Muscle of leg (tissue), 11 donors: ENCODE data around the gene ANXA10. TPM values are rescaled to one million over a fixed set of nuclear protein-coding genes. Genes with fewer than 3 reads are reported as not detected.
"Not testable (repeated sequence)": the region's sequence is repeated elsewhere in the genome, so short reads cannot be mapped to it uniquely, and the experiment has no call there.

Source experiments
- DNase-seq: peaks from one replicate; pipeline ENCODE4 v3.0.0; 2013
- H3K27ac ChIP-seq: one replicate; pipeline ENCODE4 v1.5.1; 2013; ENCODE audit warnings: mild to moderate bottlenecking, low read length, control low read depth
- H3K27me3 ChIP-seq: one replicate; pipeline ENCODE4 v1.6.1; 2013; ENCODE audit warnings: low read length; ENCODE audit not compliant: control insufficient read depth, insufficient read depth
- H3K36me3 ChIP-seq: one replicate; pipeline ENCODE4 v1.6.1; 2013; ENCODE audit warnings: low read length; ENCODE audit not compliant: control insufficient read depth, insufficient read depth
- H3K4me1 ChIP-seq: one replicate; pipeline ENCODE4 v1.6.1; 2013; ENCODE audit warnings: low read length; ENCODE audit not compliant: control insufficient read depth, insufficient read depth
- H3K4me3 ChIP-seq: one replicate; pipeline ENCODE4 v1.5.1; 2013; ENCODE audit warnings: low read length, control low read depth
- H3K9me3 ChIP-seq: replicated peaks from 2 replicates; pipeline ENCODE4 v1.6.1; 2013; ENCODE audit warnings: low read depth, low read length; ENCODE audit not compliant: control insufficient read depth
- WGBS: methylation state at CpG from one replicate; pipeline ENCODE4 v1.1.5; 2013; ENCODE audit warnings: missing lambda C conversion rate; ENCODE audit not compliant: insufficient coverage; 5-methylcytosine and 5-hydroxymethylcytosine counted together
- polyA plus RNA-seq, 8 donors: library from polyadenylated mRNA; unstranded; fragments of 120-200 nt; gene quantifications; one replicate each; pipeline versions ENCODE4 v1.2.1 to v1.2.3, GENCODE V29; 2013; ENCODE audit warnings: inconsistent platforms in 1 of 8, low replicate concordance in 1 of 8; ENCODE audit not compliant: insufficient read length in 8 of 8, insufficient read depth in 1 of 8
- total RNA-seq: library from RNA; stranded (reverse); fragments of 120-200 nt; gene quantifications from one replicate; pipeline ENCODE4 v1.2.4, GENCODE V29; 2013

ANXA10 gene
- total and polyA plus RNA-seq, 9 donors, result 0.17 to 0.60 TPM; not detected in 7

DNA sequence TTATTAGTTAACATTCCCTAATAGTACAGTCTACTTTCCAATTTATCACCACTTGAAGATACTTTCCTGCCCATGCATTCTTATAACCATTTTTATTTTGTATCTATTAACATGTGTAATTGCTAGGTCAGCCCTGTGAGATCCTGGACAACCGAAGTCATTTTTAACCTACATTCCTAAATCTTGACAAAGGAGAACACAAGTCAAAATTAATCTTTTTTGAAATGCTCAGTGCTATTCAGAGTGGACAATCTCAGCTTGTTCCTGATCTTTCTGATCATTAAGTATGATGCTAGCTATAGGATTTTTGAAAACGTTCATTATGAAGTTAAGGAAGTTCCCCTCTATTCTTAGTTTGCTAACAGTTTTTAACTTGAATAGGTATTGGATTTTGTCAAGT lies 37.5 kb downstream of the ANXA10 start:
- H3K27me3 ChIP-seq, result no peaks in the 10 kb centered on the region
- no peak overlapping the region for H3K4me3 ChIP-seq
- no peaks in the 10 kb centered on the region for H3K9me3 ChIP-seq
- H3K27ac ChIP-seq, result no peak overlapping the region
- H3K4me1 ChIP-seq, result no peaks in the 10 kb centered on the region
- no CpG with 5 or more reads among the region's 2 CpGs for WGBS
- no peak for DNase-seq
- H3K36me3 ChIP-seq, result no peaks in the 10 kb centered on the region

DNA sequence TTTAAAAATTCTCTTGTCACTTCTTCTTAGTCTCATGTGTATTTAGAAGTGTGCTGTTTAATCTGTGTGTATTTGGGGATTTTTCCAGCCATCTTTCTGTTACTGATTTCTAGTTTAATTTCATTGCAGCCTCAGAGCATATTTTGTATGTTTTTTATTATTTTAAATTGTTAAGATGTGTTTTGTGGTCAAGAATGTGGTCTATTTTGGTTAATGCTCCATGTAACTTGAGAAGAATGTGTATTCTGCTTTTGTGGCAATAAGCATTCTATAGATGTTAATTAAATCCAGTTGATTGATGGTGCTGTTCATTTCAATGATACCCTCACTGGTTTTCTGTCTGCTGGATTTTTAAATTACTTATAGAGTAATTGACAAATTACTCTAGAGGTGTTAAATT lies 38.9 kb downstream of the ANXA10 start:
- H3K27ac ChIP-seq, result no peak overlapping the region
- H3K27me3 ChIP-seq, result no peaks in the 10 kb centered on the region
- no peaks in the 10 kb centered on the region for H3K9me3 ChIP-seq
- no peaks in the 10 kb centered on the region for H3K4me1 ChIP-seq
- DNase-seq, result no peak
- no peak overlapping the region for H3K4me3 ChIP-seq
- no peaks in the 10 kb centered on the region for H3K36me3 ChIP-seq

DNA sequence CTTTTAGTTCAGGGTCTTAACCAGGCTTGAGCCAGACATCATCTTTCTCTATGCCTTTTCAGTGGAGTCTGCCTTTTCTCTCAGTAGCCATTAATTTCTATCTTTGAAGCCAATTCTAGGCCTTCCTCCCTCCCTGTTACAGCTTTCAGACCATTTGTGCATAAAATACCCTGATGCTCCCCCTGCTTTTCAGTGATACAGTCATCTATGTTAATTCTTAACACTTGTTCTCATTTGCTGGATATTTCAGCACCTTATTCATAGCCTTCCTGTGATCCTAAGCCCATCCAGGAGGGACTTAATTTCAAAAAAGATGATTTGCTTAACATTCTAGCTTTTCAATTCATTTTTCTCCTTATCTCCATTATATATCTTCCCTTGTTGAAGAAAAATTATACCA lies 42.3 kb downstream of the ANXA10 start:
- Histone ChIP-seq H3K9me3 (no peaks in the 10 kb centered on the region), H3K27me3 (no peaks in the 10 kb centered on the region), H3K36me3 (no peaks in the 10 kb centered on the region), H3K4me3 (no peak overlapping the region), H3K27ac (no peak overlapping the region), H3K4me1 (no peaks in the 10 kb centered on the region)
- DNase-seq, result no peak

DNA sequence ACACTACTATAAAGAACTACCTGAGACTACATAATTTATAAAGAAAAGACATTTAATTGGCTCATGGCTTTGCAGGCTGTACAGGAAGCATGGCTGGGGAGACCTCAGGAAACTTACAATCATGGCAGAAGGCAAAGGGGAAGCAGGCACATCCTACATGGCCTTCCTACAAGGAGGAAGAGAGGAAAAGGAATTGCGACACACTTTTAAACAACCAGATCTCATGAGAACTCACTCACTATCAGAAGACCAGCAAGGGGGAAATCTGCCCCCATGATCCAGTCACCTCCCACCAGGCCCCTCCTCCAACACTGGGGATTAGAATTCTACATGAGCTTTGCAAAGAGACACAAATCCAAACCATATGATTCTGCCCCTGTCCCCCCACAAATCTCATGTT lies 43.5 kb downstream of the ANXA10 start:
- H3K27ac ChIP-seq, H3K27me3 ChIP-seq, H3K36me3 ChIP-seq, H3K4me1 ChIP-seq, DNase-seq, H3K9me3 ChIP-seq, H3K4me3 ChIP-seq: not testable (repeated sequence)
- WGBS, result no CpG with 5 or more reads among the region's 1 CpG

DNA sequence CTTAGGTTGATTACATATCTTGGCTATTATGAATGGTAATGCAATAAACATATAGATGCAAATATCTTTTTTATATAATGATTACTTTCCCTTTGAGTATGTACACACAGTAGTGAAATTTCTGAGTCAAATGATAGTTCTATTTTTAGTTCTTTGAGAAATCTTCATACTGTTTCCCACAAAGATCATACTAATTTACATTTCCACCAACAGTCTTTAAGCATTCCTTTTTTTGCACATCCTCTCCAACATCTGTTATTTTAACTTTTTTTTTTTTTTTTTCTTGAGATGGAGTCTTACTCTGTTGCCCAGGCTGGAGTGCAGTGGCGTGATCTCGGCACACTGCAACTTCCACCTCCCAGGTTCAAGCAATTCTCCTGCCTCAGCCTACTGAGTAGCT lies 45.4 kb downstream of the ANXA10 start:
- H3K4me3 ChIP-seq, H3K27ac ChIP-seq, DNase-seq, H3K4me1 ChIP-seq, H3K27me3 ChIP-seq, H3K36me3 ChIP-seq, H3K9me3 ChIP-seq: not testable (repeated sequence)
- 80% methylated on average over 2 of the region's 2 CpGs for WGBS

DNA sequence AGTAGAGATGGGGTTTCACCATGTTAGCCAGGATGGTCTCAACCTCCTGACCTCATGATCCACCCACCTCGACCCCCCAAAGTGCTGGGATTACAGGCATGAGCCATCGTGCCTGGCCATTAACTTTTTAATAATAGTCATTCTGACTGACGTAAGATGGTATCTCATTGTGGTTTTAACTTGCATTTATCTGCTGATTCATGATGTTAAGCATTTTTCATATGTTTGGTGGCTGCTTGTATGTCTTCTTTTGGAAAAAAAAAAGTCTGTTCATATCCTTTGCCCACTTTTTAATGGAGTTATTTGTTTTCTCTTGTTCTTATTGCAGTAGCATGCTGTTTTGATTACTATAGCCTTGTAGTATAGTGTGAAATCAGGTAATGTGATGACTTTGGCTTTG lies 45.8 kb downstream of the ANXA10 start:
- Histone ChIP-seq H3K4me3 (no peak overlapping the region), H3K27me3 (no peaks in the 10 kb centered on the region), H3K36me3 (no peaks in the 10 kb centered on the region), H3K4me1 (no peaks in the 10 kb centered on the region), H3K9me3 (no peaks in the 10 kb centered on the region), H3K27ac (no peak overlapping the region)
- no peak for DNase-seq
- no CpG with 5 or more reads among the region's 3 CpGs for whole genome bisulfite sequencing

DNA sequence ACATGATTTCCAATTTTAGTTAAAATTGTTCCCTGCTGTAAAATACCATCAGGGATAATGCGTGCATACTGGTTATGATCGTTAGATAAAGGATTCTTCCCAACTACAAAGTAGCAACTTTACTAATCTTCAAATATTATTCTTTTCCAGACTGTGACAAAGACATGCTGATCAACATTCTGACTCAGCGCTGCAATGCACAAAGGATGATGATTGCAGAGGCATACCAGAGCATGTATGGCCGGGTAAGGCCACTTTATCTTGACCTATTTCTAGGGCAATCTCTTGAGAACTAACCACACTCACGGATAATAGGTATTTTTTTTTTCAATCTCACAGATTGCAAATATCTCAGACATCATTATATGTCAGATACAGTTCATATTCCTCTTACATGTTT lies 47.0 kb downstream of the ANXA10 start:
- WGBS, result 80% methylated on average over 3 of the region's 5 CpGs
- Histone ChIP-seq H3K36me3 (no peaks in the 10 kb centered on the region), H3K27ac (no peak overlapping the region), H3K4me1 (no peaks in the 10 kb centered on the region), H3K4me3 (no peak overlapping the region), H3K27me3 (no peaks in the 10 kb centered on the region), H3K9me3 (no peaks in the 10 kb centered on the region)
- DNase-seq, result no peak

DNA sequence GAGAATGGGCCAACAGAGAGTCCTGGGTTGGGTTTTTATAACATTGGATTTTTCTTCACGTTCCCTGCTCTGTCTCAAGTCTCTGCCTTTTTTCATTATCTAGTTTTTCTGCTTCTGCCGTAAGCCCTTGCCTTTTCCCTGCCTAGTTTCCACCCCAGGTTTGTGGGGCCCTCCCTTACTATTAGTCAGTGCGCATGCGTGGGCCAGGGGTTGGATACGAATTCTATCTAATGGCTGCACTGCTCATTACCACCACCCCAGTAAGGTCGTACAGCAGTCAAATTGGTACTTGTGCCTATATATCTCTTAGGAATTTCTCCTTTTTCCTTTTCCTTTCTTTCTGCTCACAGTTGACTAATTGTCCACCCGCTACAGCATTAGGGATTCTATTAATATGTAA lies 49.4 kb downstream of the ANXA10 start:
- WGBS, result 93% methylated on average over 5 of the region's 7 CpGs
- no peaks in the 10 kb centered on the region for H3K9me3 ChIP-seq
- H3K27me3 ChIP-seq, result no peaks in the 10 kb centered on the region
- no peaks in the 10 kb centered on the region for H3K4me1 ChIP-seq
- no peak overlapping the region for H3K27ac ChIP-seq
- H3K4me3 ChIP-seq, result no peak overlapping the region
- H3K36me3 ChIP-seq, result no peaks in the 10 kb centered on the region
- DNase-seq, result no peak

DNA sequence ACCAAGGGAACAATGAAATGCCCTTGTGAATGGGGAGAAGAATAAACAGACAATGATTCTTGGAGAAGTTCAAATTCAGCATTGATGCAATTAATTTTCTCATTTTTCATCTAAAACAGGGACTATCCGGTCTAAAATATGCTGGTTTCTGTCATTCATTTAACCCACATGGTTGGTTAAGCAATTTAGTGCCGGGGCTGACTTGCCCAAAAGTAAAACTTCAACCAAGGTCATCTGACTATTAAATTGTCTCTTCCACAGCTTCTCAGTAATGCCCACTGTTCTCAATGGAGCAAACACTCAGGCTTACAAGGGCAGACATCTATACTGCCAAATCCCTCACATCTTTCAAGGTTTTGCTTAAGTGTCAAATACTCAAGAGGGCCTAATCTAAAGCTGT lies 51.3 kb downstream of the ANXA10 start:
- Histone ChIP-seq H3K4me1 (no peaks in the 10 kb centered on the region), H3K27ac (no peak overlapping the region), H3K4me3 (no peak overlapping the region), H3K27me3 (no peaks in the 10 kb centered on the region), H3K36me3 (no peaks in the 10 kb centered on the region), H3K9me3 (no peaks in the 10 kb centered on the region)
- no peak for DNase-seq
- WGBS, result 80% methylated on average over 2 of the region's 2 CpGs

DNA sequence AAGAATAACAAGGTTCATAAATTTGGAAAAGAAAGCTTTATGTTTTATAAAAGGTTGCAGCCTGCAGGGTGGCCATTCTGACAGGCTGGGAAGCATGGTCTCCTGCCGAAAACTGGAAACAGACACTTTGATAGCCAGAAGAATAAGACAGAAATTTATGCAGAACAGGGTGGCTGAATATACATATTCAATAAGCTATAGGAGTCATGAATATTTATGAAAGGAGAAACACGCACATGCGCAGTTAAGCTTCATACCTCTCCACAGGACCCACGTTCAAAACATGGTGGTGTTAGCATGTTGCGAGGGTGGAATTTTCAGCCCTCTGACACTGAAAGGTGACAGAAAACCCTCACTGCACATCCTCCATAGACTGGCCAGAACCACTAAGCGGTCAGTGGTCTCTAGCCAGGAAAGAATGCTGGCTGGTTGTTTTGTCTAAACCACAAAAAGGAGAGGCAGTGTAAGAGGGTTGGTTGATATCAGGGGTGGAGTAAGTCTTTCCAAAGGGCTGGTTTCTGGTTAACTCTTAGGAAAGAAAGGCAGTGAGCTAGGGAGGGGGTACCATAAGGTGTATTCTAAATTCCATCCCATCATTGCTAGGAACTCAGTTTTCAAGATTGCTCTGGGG lies 58.2 kb downstream of the ANXA10 start:
- no peak for DNase-seq
- H3K27me3 ChIP-seq, result no peaks in the 10 kb centered on the region
- 50% methylated on average over 1 of the region's 6 CpGs for WGBS
- no peaks in the 10 kb centered on the region for H3K4me1 ChIP-seq
- no peaks in the 10 kb centered on the region for H3K36me3 ChIP-seq
- no peaks in the 10 kb centered on the region for H3K9me3 ChIP-seq
- H3K4me3 ChIP-seq, result no peak overlapping the region
- no peak overlapping the region for H3K27ac ChIP-seq

DNA sequence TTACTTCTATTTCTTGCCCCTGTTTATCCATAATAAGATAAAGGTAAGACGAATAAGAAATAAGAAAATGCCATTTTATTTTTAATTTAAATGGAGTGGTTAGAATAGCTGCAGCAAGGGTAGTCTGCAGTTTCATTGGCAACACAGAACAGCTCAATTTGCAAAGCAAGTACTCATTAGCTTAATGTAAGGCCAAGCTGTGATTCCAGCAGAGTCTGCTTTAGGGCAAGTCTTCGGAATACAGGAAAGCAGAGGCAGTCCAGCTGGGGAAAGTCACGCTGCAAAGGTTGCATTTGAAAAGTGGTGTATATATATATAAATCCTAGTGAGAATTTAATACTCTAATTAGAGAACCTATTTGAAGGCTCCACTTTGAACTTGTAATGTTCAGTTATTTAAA lies 59.0 kb downstream of the ANXA10 start:
- H3K27me3 ChIP-seq, result no peaks in the 10 kb centered on the region
- DNase-seq, result no peak
- no peaks in the 10 kb centered on the region for H3K9me3 ChIP-seq
- no peak overlapping the region for H3K4me3 ChIP-seq
- H3K36me3 ChIP-seq, result no peaks in the 10 kb centered on the region
- no peaks in the 10 kb centered on the region for H3K4me1 ChIP-seq
- no peak overlapping the region for H3K27ac ChIP-seq
- no CpG with 5 or more reads among the region's 3 CpGs for WGBS
